ENCODE results near the gene IL1RL2.

- TF ChIP-seq POLR2AphosphoS5 (IDR thresholded peaks at IDR 0.05; ENCODE audit: borderline replicate concordance, low read depth, low read length): no peak
- no peak for TF ChIP-seq EZH2 (IDR thresholded peaks at IDR 0.05)
These were observed 71.2 kb downstream of the IL1RL2 start for GRCh38 chr2:102258025-102258385.
